ENCODE data around the gene PURB.
"Not testable (repeated sequence)": the region's sequence is repeated elsewhere in the genome, so short reads cannot be mapped to it uniquely, and the experiment has no call there.

- not testable (repeated sequence) for TF ChIP-seq EZH2 (IDR thresholded peaks at IDR 0.05); POLR2AphosphoS5 (IDR thresholded peaks at IDR 0.05; ENCODE audit: borderline replicate concordance, low read depth, low read length)
These were observed 42.7 kb downstream of the PURB start for GRCh38 chr7:44842675-44843074.

All from SK-N-MC (cell line).